HG03565 (cell line): ENCODE results near the gene OSBPL6.
A peak's percentile ranks its signal among the peaks of the same experiment; 100 is the strongest.
"Not testable (repeated sequence)": the region's sequence is repeated elsewhere in the genome, so short reads cannot be mapped to it uniquely, and the experiment has no call there.

ENCODE experiments used
- ATAC-seq: cut with Tn5 transposase; IDR thresholded peaks from one replicate; pipeline ENCODE4 v1.9.1; 2021; ENCODE audit warnings: mild to moderate bottlenecking, moderate library complexity; ENCODE audit not compliant: unreplicated experiment

The OSBPL6 gene

DNA sequence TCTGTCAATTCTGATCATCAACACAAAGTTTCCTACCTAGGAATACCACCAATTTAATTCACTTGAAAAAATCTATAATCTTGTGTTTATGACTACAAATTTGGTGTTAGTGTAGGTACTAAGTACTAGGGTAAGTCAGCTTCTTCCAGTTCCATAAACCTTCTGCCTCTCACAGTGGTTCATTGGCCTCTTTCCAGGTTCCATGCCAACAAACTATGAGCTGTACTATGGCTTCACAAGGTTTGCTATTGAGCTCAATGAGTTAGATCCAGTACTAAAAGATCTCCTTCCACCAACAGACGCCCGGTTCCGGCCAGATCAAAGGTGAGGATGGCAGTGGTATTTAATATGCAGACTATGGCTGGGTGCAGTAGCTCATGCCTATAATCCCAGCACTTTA lies 197.9 kb downstream of the OSBPL6 start:
- ATAC-seq: no peak

DNA sequence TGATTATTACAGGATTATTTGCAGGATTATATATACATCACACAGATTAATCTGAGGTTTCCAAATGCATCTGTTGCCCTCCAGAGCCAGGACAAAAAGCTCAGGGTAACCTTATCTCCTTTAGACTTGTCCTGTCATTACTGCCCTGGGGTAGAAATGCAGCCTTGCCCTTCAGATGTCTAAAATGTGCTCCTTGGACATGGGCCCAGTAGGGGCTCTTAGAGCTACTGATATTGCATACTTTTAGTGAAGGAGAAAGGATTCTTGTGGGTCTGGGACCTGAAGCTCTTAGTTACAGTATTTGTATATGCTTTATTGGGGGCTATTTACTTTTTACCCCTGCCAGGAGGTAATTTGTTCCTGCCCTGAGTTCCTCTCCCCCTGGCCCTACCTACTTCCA lies 200.5 kb downstream of the OSBPL6 start:
- ATAC-seq: no peak

- no peak for ATAC-seq
Observed at GRCh38 chr2:178395295-178395694, 201.0 kb downstream of the OSBPL6 start.

DNA sequence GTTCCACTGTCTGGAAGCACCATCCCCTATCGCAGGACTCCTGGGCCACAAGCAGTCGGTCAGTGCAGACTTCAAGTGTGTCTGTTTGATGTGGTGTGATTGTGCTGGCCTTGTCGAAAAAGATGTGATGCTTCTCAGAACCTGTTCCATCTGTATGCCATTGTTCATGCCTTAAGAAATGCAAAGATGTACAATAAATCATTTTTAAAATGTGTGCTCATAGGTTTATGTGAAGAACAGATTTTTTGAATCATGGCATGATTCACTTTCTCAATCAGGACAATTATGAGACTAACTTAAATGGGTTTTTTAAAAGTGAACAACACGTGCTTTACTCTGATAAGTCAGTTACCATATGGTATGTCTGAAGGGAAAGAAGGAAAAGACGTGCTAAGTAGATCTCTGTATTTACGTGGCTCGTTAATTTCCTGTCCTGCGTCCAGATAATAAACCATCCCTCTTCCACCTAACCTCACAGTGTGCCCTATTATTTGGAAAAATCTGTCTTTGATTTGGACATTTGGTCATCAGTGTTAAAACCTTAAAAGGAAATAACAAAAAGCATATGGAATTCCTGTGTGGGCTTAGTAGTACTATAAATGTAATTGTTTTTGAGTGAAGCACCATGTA lies 201.7 kb downstream of the OSBPL6 start:
- no peak for ATAC-seq

DNA sequence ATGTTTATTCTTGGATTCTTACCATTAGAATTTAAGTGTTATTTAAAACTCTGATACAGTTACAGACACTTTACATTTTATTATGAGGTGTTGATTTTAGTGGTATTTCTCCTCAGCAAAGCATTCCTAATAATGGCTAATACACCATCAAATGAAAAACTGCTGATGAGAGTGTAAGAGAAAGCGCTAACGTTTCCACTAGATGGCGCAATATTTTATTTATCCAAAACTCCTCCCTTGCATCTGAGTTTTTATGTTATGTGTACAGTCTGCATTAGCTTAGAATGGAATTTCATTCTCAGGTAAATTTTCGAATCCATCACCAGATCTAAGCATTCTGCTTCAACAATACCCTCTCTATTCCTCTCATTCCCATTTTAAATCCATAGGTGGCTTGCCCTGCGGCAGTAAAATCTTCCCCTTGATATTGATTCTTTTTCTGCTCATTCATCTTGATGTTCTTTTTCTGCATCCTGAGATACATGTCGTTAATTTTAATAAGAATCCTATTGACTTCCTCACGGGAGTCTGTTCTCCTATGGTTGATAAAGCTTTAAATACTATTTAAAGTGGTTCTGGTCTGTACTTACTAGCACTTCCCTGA lies 202.8 kb downstream of the OSBPL6 start:
- ATAC-seq: peak; percentile 96

DNA sequence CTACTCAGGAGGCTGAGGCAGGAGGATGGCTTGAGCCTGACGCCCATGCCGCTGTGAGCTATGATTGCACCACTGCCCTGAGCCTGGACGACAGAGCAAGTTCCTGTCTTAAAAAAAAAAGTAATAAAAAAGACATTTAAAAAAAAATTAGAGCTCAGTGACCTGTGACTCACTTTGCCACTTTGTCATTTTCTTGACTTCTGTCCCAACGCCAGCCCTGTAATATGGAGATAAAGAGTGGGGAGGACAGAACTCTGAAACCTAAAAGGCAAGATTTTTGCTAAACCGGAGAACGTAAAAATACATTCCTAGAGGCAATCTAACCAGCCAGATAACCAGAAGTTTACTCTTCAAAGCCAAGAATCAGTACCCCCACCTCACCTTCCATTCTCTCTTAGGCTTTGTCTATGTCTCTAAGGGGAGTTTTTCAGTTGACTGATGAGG lies 207.7 kb downstream of the OSBPL6 start:
- no peak for ATAC-seq

DNA sequence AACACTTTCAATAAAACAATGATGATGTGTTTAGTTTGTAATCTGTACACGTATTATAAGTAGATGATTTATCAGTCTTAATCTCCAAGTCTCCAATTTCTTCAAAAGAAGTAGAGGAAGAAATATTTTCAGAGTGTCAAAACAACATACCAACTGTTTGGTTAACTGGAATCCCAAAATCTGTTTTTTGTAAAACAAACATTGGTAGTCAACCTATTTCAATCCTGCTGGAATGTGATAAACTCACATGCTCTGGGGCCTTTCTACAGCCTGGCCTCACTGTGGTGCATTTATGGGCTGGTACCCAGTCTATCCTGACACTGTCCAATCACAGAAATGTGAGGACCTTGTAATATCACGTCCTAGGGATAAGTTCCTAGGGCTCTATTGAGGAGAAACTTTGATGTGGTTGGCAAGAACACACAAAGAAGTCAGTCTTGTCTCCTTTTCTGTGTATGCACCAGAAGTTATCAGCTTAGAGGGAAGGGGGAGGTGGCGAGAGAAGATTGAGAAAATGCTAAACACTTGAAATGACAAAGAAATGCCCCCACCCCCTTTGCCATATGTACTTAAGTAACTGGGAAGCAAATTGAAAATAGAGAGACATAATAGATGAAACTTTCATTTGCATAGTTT lies 209.5 kb downstream of the OSBPL6 start:
- peak; percentile 17 for ATAC-seq

DNA sequence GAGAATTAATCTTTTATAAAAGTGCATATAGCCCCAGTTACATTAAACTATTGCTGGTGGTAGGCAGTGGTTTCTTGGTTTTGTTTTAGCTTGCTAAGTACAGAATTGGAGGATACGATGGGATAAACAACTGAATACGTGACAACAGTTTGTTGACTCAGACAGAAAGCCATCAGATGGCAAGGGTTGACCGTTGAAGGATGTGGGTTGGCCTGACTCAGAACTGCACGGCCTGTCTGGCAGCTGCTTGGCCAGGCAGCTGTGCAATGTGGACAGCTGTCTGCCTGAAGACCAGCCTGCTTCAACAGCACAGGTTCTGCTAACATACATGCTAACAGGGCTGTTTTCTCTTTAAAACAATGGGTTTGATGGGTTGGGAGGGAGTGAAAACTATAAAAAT lies 210.1 kb downstream of the OSBPL6 start:
- peak; percentile 99 for ATAC-seq

- ATAC-seq: no peak
Observed at GRCh38 chr2:178409261-178409660, 214.9 kb downstream of the OSBPL6 start.

- ATAC-seq: no peak
Observed at GRCh38 chr2:178412047-178412446, 217.7 kb downstream of the OSBPL6 start.

GRCh38 chr2:178412453-178412852 lies 218.1 kb downstream of the OSBPL6 start:
- not testable (repeated sequence) for ATAC-seq

- ATAC-seq: peak; percentile 70
Observed at GRCh38 chr2:178413472-178414265, 219.4 kb downstream of the OSBPL6 start.

DNA sequence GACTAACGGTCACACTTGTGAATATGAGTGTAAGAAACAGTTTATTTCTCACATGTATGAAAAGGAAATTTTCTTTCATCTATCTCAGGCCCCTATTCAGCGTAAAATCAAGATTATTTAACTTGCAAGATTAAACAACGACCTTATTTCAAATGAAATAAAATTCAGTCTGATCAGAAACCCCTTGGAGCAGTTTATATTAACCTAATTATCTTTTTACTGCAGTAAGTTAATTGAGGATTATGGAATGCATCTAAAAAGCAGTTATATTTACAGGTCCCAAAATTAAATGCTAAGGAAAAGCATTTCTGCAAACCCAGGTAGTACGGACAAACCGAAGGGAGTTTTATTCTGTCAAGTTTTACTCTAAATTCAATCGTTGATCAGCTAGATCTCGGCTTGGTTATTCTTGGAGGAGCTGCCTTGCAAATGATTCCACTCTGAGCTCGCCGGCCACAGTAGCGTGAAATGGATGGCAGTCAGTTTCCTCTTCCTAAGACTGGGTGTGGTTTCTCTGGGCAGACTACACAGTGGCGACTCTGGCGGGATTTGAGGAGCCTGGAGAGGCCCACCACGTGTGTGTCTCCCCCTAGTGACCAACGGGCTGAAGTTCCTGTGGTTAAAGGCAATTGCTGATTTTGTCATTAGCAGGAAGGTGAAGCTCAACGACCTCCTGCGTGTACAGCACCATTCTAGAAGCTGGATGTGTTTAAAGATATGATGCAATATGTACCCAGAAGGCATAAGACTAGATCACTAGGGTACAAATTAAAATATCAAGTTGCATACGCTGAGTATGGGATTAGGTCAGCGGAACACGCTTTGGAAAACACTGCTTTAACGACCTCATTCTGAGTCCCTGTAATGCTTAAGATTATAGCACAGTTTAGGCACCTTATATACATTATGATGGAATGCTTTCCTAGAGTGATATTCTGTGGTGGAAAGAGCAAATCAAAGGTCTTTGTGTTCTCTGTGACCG lies 220.2 kb downstream of the OSBPL6 start:
- ATAC-seq: peak; percentile 82

- ATAC-seq: no peak
Observed at GRCh38 chr2:178415979-178416378, 221.7 kb downstream of the OSBPL6 start.

DNA sequence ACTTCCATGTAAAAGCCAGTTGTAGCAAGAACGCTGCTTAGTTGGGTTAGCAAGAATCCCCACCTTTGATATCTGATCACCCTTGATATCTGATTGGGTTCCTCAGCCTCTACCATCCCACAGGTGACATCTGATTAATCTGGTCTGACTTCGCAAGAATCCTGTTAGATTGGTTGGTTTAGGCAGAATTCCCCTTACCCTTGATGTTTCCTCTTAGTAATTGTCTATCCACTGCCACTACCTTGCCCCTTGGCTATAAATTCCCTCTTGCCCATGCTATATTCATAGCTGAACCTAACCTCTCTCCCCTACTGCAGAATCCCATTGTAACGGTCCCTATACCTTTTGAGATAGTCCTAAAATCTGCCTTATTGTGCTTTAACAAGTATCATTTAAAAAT lies 223.6 kb downstream of the OSBPL6 start:
- ATAC-seq: no peak

GRCh38 chr2:178418426-178418825 lies 224.1 kb downstream of the OSBPL6 start:
- no peak for ATAC-seq

GRCh38 chr2:178419123-178419522 lies 224.8 kb downstream of the OSBPL6 start:
- no peak for ATAC-seq

- no peak for ATAC-seq
Observed at GRCh38 chr2:178420463-178420999, 226.2 kb downstream of the OSBPL6 start.

GRCh38 chr2:178422097-178422496 lies 227.8 kb downstream of the OSBPL6 start:
- ATAC-seq: no peak

DNA sequence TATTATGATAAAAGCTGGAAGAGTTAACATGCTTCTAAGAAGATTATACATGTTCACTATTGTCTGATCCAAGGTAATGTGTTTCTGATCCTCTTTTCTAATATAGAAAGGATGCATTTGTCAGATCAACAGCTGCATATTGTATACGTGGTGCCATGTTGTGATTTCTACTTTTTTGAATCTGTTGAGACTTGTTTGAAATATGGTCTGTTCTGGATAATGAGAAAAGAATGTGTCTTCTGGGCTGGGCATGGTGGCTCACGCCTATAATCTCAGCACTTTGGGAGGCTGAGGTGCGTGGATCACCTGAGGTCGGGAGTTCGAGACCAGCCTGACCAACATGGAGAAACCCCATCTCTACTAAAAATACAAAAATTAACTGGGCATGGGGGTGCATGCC lies 229.4 kb downstream of the OSBPL6 start:
- ATAC-seq: not testable (repeated sequence)
